Measurements from ENCODE around the gene GLI3.

- TF ChIP-seq POLR2A (IDR thresholded peaks at IDR 0.05) (no peak), CTCF (IDR thresholded peaks at IDR 0.05) (no peak)
Observed at GRCh38 chr7:41967156-41967555, 269.9 kb downstream of the GLI3 start.
